WTC11 (cell line): Measurements from ENCODE around the gene ZNHIT3. TPM values are rescaled to one million over a fixed set of nuclear protein-coding genes. Genes with fewer than 3 reads are reported as not detected.

Experiments
- ATAC-seq: fragments of 200-7000 bp; cut with Tn5 transposase; 2 replicates; pipeline ENCODE4 v1.10.0; 2021; ENCODE audit warnings: mild to moderate bottlenecking, moderate library complexity
- CTCF ChIA-PET: fragments of 300-600 bp; sonication (Branson Sonifier 250); formaldehyde crosslinking; loops from one replicate; lab custom pipeline; 2021; ENCODE audit warnings: antibody characterized with exemption; lab: Charles Lee
- POLR2A ChIA-PET: fragments of 350-600 bp; sonication (Branson Sonifier 250); formaldehyde crosslinking; loops from one replicate; lab custom pipeline; 2021; ENCODE audit warnings: antibody characterized with exemption; lab: Charles Lee
- DNase-seq: peaks from one replicate; pipeline ENCODE4 v3.0.0; 2021; ENCODE audit warnings: low spot score
- H3K27ac Mint-ChIP-seq: 2 replicates; pipeline ENCODE4 v1.8.0; 2021; ENCODE audit warnings: mixed read lengths
- H3K27me3 Mint-ChIP-seq: 2 replicates; pipeline ENCODE4 v1.8.0; 2021; ENCODE audit warnings: low read depth, mild to moderate bottlenecking, moderate library complexity, mixed read lengths
- H3K36me3 Mint-ChIP-seq: 2 replicates; pipeline ENCODE4 v1.8.0; 2021; ENCODE audit warnings: mixed read lengths
- H3K4me1 Mint-ChIP-seq: 2 replicates; pipeline ENCODE4 v1.8.0; 2022; ENCODE audit warnings: mixed read lengths
- H3K4me3 Mint-ChIP-seq: 2 replicates; pipeline ENCODE4 v1.8.0; 2021; ENCODE audit warnings: mild to moderate bottlenecking, moderate library complexity, mixed read lengths
- H3K9me3 Mint-ChIP-seq: 2 replicates; pipeline ENCODE4 v1.8.0; 2021; ENCODE audit warnings: mixed read lengths
- ARID4B ChIP-seq: sonication (generic); formaldehyde crosslinking; IDR thresholded peaks from 2 replicates; pipeline ENCODE4 v1.8.0; 2023; ENCODE audit warnings: missing genetic modification reagents, mild to moderate bottlenecking, borderline replicate concordance
- ETV6 ChIP-seq: sonication (generic); formaldehyde crosslinking; IDR thresholded peaks from 2 replicates; pipeline ENCODE4 v1.8.1; 2022; ENCODE audit warnings: mild to moderate bottlenecking, missing genetic modification reagents
- FOXK1 ChIP-seq: sonication (generic); formaldehyde crosslinking; IDR thresholded peaks from 2 replicates; pipeline ENCODE4 v1.8.0; 2022; ENCODE audit warnings: mild to moderate bottlenecking, moderate library complexity, missing genetic modification reagents
- GABPB1 ChIP-seq: sonication (generic); formaldehyde crosslinking; IDR thresholded peaks from 2 replicates; pipeline ENCODE4 v1.8.1; 2023; ENCODE audit warnings: mild to moderate bottlenecking, missing genetic modification reagents
- GTF2I ChIP-seq: fragments of 250-450 bp; sonication (Bioruptor Pico); conservative IDR thresholded peaks from 2 replicates; pipeline ENCODE4 v1.4.0; 2021; ENCODE audit warnings: mild to moderate bottlenecking
- IRF2 ChIP-seq: sonication (generic); formaldehyde crosslinking; IDR thresholded peaks from 2 replicates; pipeline ENCODE4 v1.8.0; 2022; ENCODE audit warnings: low read depth, missing genetic modification reagents, borderline replicate concordance
- OVOL2 ChIP-seq: fragments of 250-450 bp; sonication (Bioruptor Pico); IDR thresholded peaks from 2 replicates; pipeline ENCODE4 v1.9.0; 2021; ENCODE audit warnings: mild to moderate bottlenecking, borderline replicate concordance
- PRRX2 ChIP-seq: fragments of 250-450 bp; sonication (Bioruptor Pico); IDR thresholded peaks from 2 replicates; pipeline ENCODE4 v1.8.0; 2021; ENCODE audit warnings: mild to moderate bottlenecking
- RELA ChIP-seq: sonication (generic); formaldehyde crosslinking; IDR thresholded peaks from 2 replicates; pipeline ENCODE4 v1.8.1; 2022; ENCODE audit warnings: missing genetic modification reagents, mild to moderate bottlenecking, borderline replicate concordance
- SMAD3 ChIP-seq: sonication (generic); formaldehyde crosslinking; IDR thresholded peaks from 2 replicates; pipeline ENCODE4 v1.8.0; 2022; ENCODE audit warnings: missing genetic modification reagents, mild to moderate bottlenecking, borderline replicate concordance
- SMAD4 ChIP-seq: sonication (generic); formaldehyde crosslinking; IDR thresholded peaks from 2 replicates; pipeline ENCODE4 v1.8.0; 2022; ENCODE audit warnings: mild to moderate bottlenecking, missing genetic modification reagents
- SP1 ChIP-seq: sonication (generic); formaldehyde crosslinking; conservative IDR thresholded peaks from 2 replicates; pipeline ENCODE4 v1.8.1; 2022; ENCODE audit warnings: missing genetic modification reagents
- TEAD4 ChIP-seq: sonication (generic); formaldehyde crosslinking; IDR thresholded peaks from 2 replicates; pipeline ENCODE4 v1.8.0; 2022; ENCODE audit warnings: mild to moderate bottlenecking, missing genetic modification reagents
- ZNF219 ChIP-seq: sonication (generic); formaldehyde crosslinking; IDR thresholded peaks from 2 replicates; pipeline ENCODE4 v1.8.0; 2023; ENCODE audit warnings: missing genetic modification reagents, mild to moderate bottlenecking, borderline replicate concordance
- total RNA-seq: library from RNA; stranded (reverse); gene quantifications from 3 replicates; pipeline ENCODE4 v1.2.3, GENCODE V29; 2021
- TF ChIP-seq, protein P1 (sequence below): fragments of 250-450 bp; sonication (Bioruptor Pico); IDR thresholded peaks from 2 replicates; pipeline ENCODE4 v1.9.0; 2021; ENCODE audit warnings: mild to moderate bottlenecking, borderline replicate concordance
- TF ChIP-seq, protein P2 (sequence below): sonication (generic); formaldehyde crosslinking; IDR thresholded peaks from 2 replicates; pipeline ENCODE4 v1.8.0; 2022; ENCODE audit warnings: mild to moderate bottlenecking, missing genetic modification reagents
- TF ChIP-seq, protein P3 (sequence below): sonication (generic); formaldehyde crosslinking; IDR thresholded peaks from 2 replicates; pipeline ENCODE4 v1.8.0; 2022; ENCODE audit warnings: mild to moderate bottlenecking, missing genetic modification reagents

The ZNHIT3 gene
- total RNA-seq, 1 experiment from 2014 or later: 47.0 TPM

GRCh38 chr17:36534840-36535668 lies 48.6 kb downstream of the ZNHIT3 start, which contains the start of the genes MYO19 and PIGW (continued):
- peak; percentile 93 for TF ChIP-seq ARID4B (CRISPR knock-in tag)
- TF ChIP-seq GABPB1 (CRISPR knock-in tag): peak; percentile 82
- no peak for TF ChIP-seq PRRX2 (CRISPR knock-in tag)
- TF ChIP-seq, protein P1, sequence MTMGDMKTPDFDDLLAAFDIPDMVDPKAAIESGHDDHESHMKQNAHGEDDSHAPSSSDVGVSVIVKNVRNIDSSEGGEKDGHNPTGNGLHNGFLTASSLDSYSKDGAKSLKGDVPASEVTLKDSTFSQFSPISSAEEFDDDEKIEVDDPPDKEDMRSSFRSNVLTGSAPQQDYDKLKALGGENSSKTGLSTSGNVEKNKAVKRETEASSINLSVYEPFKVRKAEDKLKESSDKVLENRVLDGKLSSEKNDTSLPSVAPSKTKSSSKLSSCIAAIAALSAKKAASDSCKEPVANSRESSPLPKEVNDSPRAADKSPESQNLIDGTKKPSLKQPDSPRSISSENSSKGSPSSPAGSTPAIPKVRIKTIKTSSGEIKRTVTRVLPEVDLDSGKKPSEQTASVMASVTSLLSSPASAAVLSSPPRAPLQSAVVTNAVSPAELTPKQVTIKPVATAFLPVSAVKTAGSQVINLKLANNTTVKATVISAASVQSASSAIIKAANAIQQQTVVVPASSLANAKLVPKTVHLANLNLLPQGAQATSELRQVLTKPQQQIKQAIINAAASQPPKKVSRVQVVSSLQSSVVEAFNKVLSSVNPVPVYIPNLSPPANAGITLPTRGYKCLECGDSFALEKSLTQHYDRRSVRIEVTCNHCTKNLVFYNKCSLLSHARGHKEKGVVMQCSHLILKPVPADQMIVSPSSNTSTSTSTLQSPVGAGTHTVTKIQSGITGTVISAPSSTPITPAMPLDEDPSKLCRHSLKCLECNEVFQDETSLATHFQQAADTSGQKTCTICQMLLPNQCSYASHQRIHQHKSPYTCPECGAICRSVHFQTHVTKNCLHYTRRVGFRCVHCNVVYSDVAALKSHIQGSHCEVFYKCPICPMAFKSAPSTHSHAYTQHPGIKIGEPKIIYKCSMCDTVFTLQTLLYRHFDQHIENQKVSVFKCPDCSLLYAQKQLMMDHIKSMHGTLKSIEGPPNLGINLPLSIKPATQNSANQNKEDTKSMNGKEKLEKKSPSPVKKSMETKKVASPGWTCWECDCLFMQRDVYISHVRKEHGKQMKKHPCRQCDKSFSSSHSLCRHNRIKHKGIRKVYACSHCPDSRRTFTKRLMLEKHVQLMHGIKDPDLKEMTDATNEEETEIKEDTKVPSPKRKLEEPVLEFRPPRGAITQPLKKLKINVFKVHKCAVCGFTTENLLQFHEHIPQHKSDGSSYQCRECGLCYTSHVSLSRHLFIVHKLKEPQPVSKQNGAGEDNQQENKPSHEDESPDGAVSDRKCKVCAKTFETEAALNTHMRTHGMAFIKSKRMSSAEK (CRISPR knock-in tag): no peak
- TF ChIP-seq TEAD4 (CRISPR knock-in tag): 0 out of 2 replicates have a peak, but pooled peaks have one; percentile 35
- TF ChIP-seq IRF2: 0 out of 2 replicates have a peak, but pooled peaks have one; percentile 79
- 0 out of 2 replicates have a peak, but pooled peaks have one; percentile 18 for TF ChIP-seq SMAD4 (CRISPR knock-in tag)
- no peak for TF ChIP-seq OVOL2
- peak; percentile 77 for TF ChIP-seq SP1 (CRISPR knock-in tag)
- peak; percentile 84 for TF ChIP-seq ETV6 (CRISPR knock-in tag)
- TF ChIP-seq ZNF219 (CRISPR knock-in tag): peak; percentile 90; the same call in 1 of the 2 replicates
- TF ChIP-seq, protein P2, sequence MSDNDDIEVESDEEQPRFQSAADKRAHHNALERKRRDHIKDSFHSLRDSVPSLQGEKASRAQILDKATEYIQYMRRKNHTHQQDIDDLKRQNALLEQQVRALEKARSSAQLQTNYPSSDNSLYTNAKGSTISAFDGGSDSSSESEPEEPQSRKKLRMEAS (CRISPR knock-in tag): peak; percentile 98
- TF ChIP-seq SMAD3 (CRISPR knock-in tag): peak; percentile 73
- TF ChIP-seq RELA (CRISPR knock-in tag): peak; percentile 80; the same call in 1 of the 2 replicates
- TF ChIP-seq, protein P3, sequence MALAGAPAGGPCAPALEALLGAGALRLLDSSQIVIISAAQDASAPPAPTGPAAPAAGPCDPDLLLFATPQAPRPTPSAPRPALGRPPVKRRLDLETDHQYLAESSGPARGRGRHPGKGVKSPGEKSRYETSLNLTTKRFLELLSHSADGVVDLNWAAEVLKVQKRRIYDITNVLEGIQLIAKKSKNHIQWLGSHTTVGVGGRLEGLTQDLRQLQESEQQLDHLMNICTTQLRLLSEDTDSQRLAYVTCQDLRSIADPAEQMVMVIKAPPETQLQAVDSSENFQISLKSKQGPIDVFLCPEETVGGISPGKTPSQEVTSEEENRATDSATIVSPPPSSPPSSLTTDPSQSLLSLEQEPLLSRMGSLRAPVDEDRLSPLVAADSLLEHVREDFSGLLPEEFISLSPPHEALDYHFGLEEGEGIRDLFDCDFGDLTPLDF (CRISPR knock-in tag): 0 out of 2 replicates have a peak, but pooled peaks have one; percentile 23

DNA sequence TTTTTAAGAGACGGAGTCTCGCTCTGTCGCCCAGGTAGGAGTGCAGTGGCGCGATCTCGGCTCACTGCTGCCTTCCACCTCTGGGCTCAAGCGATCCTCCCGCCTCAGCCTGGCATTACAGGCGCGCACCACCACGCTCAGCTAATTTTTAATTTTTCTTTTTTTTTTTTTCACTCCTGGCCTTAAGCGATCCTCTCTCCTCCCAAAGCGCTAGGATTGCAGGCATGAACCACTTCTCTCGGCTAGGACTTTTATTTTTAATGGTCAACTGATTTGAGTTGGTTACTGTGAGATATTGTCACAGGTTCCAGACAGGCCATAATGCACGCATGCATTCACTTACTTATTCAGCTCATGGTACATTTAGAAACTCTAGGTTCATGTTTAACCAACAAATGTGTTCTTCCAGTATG lies 49.2 kb downstream of the ZNHIT3 start:
- no peak for DNase-seq
- Mint-ChIP-seq H3K36me3 (peaks cover 39% of the 10 kb centered on the region), H3K27ac (no peak overlapping the region), H3K4me1 (peaks cover 13% of the 10 kb centered on the region), H3K27me3 (no peaks in the 10 kb centered on the region), H3K9me3 (no peaks in the 10 kb centered on the region), H3K4me3 (peak overlapping the region; percentile 95)
- peak; percentile 2; the same call in 1 of the 2 replicates for ATAC-seq
- ChIA-PET POLR2A (interaction anchor here (2.7 kb wide), 1 partner anchor 9 kb away, joined by 37 read pairs; the partner anchor contains the start of gene GGNBP2), CTCF (interaction anchor here (3.0 kb wide), 1 partner anchor 10 kb away, joined by 40 read pairs; the partner anchor contains the start of gene GGNBP2)
- no peak for TF ChIP-seq FOXK1
- peak; percentile 45; the same call in 1 of the 2 replicates for TF ChIP-seq GTF2I (CRISPR knock-in tag)
- no peak for TF ChIP-seq SMAD4 (CRISPR knock-in tag)
